MM.1S (cell line): ENCODE measurements around the gene STEAP1B.
"Not testable (repeated sequence)": the region's sequence is repeated elsewhere in the genome, so short reads cannot be mapped to it uniquely, and the experiment has no call there.

Source experiments
- DNase-seq: peaks from one replicate; pipeline ENCODE4 v3.0.0-alpha.2; 2015
- H2AFZ ChIP-seq: fragments of 300-600 bp; sonication (generic); 2 replicates; pipeline ENCODE4 v1.6.0; 2016; ENCODE audit warnings: antibody characterized with exemption, low read length
- H3F3A ChIP-seq: fragments of 300-600 bp; sonication (generic); 2 replicates; pipeline ENCODE4 v1.6.1; 2016; ENCODE audit warnings: mild to moderate bottlenecking, antibody characterized with exemption, low read length, moderate library complexity, mixed read lengths; ENCODE audit not compliant: insufficient read depth
- H3K27ac ChIP-seq: fragments of 300-600 bp; sonication (generic); 2 replicates; pipeline ENCODE4 v1.5.1; 2016; ENCODE audit warnings: mild to moderate bottlenecking, low read length
- H3K27me3 ChIP-seq: fragments of 300-600 bp; sonication (generic); replicated peaks from 2 replicates; pipeline ENCODE4 v1.6.0; 2016; ENCODE audit warnings: low read length; ENCODE audit not compliant: insufficient read depth
- H3K36me3 ChIP-seq: fragments of 300-600 bp; sonication (generic); replicated peaks from 2 replicates; pipeline ENCODE4 v1.6.1; 2016; ENCODE audit warnings: mild to moderate bottlenecking, low read length, mixed read lengths; ENCODE audit not compliant: insufficient read depth
- H3K4me1 ChIP-seq: fragments of 300-600 bp; sonication (generic); 2 replicates; pipeline ENCODE4 v1.6.1; 2016; ENCODE audit warnings: low read length, mixed read lengths
- H3K4me2 ChIP-seq: fragments of 300-600 bp; sonication (generic); 2 replicates; pipeline ENCODE4 v1.6.0; 2016; ENCODE audit warnings: low read depth, low read length
- H3K4me3 ChIP-seq: fragments of 300-600 bp; sonication (generic); 2 replicates; pipeline ENCODE4 v1.5.1; 2016; ENCODE audit warnings: low read length, mixed read lengths
- H3K79me2 ChIP-seq: fragments of 300-600 bp; sonication (generic); 2 replicates; pipeline ENCODE4 v1.6.1; 2016; ENCODE audit warnings: mixed run types, low read length, mixed read lengths
- H3K9ac ChIP-seq: fragments of 300-600 bp; sonication (generic); 2 replicates; pipeline ENCODE4 v1.6.1; 2016; ENCODE audit warnings: low read length, mixed read lengths
- H3K9me2 ChIP-seq: fragments of 300-600 bp; sonication (generic); replicated peaks from 2 replicates; pipeline ENCODE4 v1.6.1; 2016; ENCODE audit warnings: mild to moderate bottlenecking, low read length, mixed read lengths; ENCODE audit not compliant: insufficient read depth
- H3K9me3 ChIP-seq: fragments of 300-600 bp; sonication (generic); replicated peaks from 2 replicates; pipeline ENCODE4 v1.6.1; 2016; ENCODE audit warnings: mild to moderate bottlenecking, low read length, mixed read lengths; ENCODE audit not compliant: insufficient read depth
- H4K20me1 ChIP-seq: fragments of 300-600 bp; sonication (generic); 2 replicates; pipeline ENCODE4 v1.6.1; 2016; ENCODE audit warnings: mild to moderate bottlenecking, low read length, moderate library complexity, mixed read lengths; ENCODE audit not compliant: insufficient read depth
- EZH2 ChIP-seq: fragments of 300-600 bp; sonication (generic); optimal IDR thresholded peaks from 2 replicates; pipeline ENCODE3; 2017; ENCODE audit warnings: low read depth, mild to moderate bottlenecking, antibody characterized with exemption, low read length, mixed read lengths
- EZH2phosphoT487 ChIP-seq: fragments of 300-600 bp; sonication (generic); IDR thresholded peaks from 2 replicates; pipeline ENCODE4 v1.6.1; 2018; ENCODE audit warnings: antibody characterized with exemption, low read length
- TF ChIP-seq, protein P1 (sequence below): fragments of 300-600 bp; sonication (generic); IDR thresholded peaks from 2 replicates; pipeline ENCODE4 v1.5.1; 2016; ENCODE audit warnings: antibody characterized with exemption, low read length, mixed read lengths

STEAP1B gene

DNA sequence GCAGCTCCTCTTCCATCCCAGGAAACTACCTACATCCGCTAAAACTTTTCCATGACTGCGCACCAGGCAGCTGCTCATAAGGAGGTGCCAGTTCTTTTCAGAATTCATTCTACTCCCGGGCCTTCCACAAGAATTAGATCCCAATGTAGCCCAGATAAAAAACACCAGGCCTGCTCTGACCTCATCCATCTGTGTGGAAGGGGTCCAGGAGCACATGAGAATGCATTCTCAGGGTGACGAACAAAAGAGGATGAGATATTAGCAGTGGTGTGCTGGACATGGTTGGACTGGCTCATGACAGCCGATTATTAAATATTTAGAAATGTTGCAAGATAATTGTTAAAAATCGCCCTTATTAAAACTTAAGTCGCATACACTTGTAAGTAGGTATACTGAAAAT lies 43.2 kb upstream of the STEAP1B start:
- H4K20me1 ChIP-seq: no peaks in the 10 kb centered on the region
- H3K4me2 ChIP-seq: no peak overlapping the region
- no peaks in the 10 kb centered on the region for H3K9me3 ChIP-seq
- H3K36me3 ChIP-seq: no peaks in the 10 kb centered on the region
- H3K27me3 ChIP-seq: no peaks in the 10 kb centered on the region
- H2AFZ ChIP-seq: no peak overlapping the region
- H3K9me2 ChIP-seq: no peaks in the 10 kb centered on the region
- no peak for TF ChIP-seq EZH2
- TF ChIP-seq, protein P1, sequence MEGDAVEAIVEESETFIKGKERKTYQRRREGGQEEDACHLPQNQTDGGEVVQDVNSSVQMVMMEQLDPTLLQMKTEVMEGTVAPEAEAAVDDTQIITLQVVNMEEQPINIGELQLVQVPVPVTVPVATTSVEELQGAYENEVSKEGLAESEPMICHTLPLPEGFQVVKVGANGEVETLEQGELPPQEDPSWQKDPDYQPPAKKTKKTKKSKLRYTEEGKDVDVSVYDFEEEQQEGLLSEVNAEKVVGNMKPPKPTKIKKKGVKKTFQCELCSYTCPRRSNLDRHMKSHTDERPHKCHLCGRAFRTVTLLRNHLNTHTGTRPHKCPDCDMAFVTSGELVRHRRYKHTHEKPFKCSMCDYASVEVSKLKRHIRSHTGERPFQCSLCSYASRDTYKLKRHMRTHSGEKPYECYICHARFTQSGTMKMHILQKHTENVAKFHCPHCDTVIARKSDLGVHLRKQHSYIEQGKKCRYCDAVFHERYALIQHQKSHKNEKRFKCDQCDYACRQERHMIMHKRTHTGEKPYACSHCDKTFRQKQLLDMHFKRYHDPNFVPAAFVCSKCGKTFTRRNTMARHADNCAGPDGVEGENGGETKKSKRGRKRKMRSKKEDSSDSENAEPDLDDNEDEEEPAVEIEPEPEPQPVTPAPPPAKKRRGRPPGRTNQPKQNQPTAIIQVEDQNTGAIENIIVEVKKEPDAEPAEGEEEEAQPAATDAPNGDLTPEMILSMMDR: no peak
- no peak for TF ChIP-seq EZH2phosphoT487
- H3F3A ChIP-seq: no peaks in the 10 kb centered on the region
- H3K79me2 ChIP-seq: no peaks in the 10 kb centered on the region
- H3K4me1 ChIP-seq: no peaks in the 10 kb centered on the region
- no peak overlapping the region for H3K4me3 ChIP-seq
- H3K9ac ChIP-seq: no peak overlapping the region
- DNase-seq: no peak
- H3K27ac ChIP-seq: no peak overlapping the region

DNA sequence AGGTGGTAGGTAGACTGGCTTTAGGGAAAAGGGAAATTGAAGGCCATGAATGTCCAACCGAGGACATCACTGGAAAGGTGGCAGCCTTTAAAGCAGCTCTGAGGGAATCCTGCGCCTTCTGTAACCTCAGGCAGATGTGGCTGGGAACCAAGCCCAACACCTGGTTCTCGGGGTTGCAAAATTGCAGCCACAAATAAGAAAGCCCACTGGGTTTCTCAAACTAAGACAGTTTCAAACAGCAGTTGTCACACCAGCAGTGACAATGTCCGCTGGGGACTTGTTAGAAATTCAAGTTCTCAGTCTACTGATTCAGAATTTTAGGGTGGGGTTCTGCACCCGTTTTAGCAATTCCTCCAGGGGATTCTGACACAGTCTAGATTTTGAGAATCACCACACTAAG lies 42.7 kb upstream of the STEAP1B start:
- H3K27me3 ChIP-seq: no peaks in the 10 kb centered on the region
- no peaks in the 10 kb centered on the region for H4K20me1 ChIP-seq
- DNase-seq: no peak
- H2AFZ ChIP-seq: no peak overlapping the region
- TF ChIP-seq EZH2phosphoT487 (no peak), EZH2 (no peak)
- TF ChIP-seq, protein P1: no peak
- no peaks in the 10 kb centered on the region for H3K4me1 ChIP-seq
- no peak overlapping the region for H3K9ac ChIP-seq
- H3K79me2 ChIP-seq: no peaks in the 10 kb centered on the region
- H3K4me3 ChIP-seq: no peak overlapping the region
- H3K9me3 ChIP-seq: no peaks in the 10 kb centered on the region
- H3K4me2 ChIP-seq: no peak overlapping the region
- H3F3A ChIP-seq: no peaks in the 10 kb centered on the region
- H3K36me3 ChIP-seq: no peaks in the 10 kb centered on the region
- H3K9me2 ChIP-seq: no peaks in the 10 kb centered on the region
- no peak overlapping the region for H3K27ac ChIP-seq

DNA sequence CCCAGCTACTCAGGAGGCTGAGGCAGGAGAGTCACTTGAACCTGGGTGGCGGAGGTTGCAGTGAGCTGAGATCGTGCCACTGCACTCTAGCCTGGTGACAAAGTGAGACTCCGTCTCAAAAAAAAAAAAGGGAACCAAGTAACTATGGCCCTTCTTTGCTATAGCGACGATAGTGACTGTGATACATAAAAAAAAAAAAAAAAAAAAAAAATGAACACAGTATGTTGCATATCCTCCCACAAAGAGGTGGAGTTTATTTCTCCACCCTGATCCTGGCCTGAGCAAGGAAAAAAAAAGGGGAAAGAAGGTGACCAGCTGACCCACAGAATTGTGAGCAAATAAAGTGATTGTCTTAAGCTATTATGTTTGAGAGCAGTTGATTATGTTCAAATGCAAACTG lies 42.3 kb upstream of the STEAP1B start:
- no peak for DNase-seq
- Histone ChIP-seq H3K9me3 (no peaks in the 10 kb centered on the region), H3K4me1 (no peaks in the 10 kb centered on the region), H4K20me1 (no peaks in the 10 kb centered on the region), H3K27ac (no peak overlapping the region), H3K36me3 (no peaks in the 10 kb centered on the region), H2AFZ (no peak overlapping the region), H3F3A (no peaks in the 10 kb centered on the region), H3K27me3 (no peaks in the 10 kb centered on the region), H3K4me2 (no peak overlapping the region), H3K9me2 (no peaks in the 10 kb centered on the region), H3K79me2 (no peaks in the 10 kb centered on the region), H3K4me3 (no peak overlapping the region), H3K9ac (no peak overlapping the region)
- TF ChIP-seq, protein P1: no peak
- no peak for TF ChIP-seq EZH2phosphoT487
- no peak for TF ChIP-seq EZH2

DNA sequence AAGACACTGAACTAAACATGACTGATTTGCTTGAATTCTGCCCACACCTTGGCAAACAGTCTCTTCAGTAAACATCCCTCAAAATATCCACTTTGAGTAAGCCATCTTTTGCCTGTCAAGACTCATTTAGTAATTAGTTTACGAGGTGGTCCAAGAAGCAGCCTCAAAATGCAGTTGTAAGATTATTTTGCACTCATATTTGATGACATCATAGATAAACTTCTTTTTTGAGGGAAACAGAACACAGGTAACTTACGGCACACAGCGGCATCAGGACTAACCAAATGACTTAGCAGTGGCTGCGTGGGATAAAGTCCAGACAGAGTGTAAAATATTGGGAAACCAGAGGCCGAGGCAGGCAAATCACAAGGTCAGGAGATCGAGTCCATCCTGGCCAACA lies 41.8 kb upstream of the STEAP1B start:
- TF ChIP-seq EZH2 (no peak), EZH2phosphoT487 (no peak)
- TF ChIP-seq, protein P1: no peak
- Histone ChIP-seq H3K4me3 (no peak overlapping the region), H3K27me3 (no peaks in the 10 kb centered on the region), H3K27ac (no peak overlapping the region), H4K20me1 (no peaks in the 10 kb centered on the region), H3K4me2 (no peak overlapping the region), H3K9me2 (no peaks in the 10 kb centered on the region), H3F3A (no peaks in the 10 kb centered on the region), H3K9me3 (no peaks in the 10 kb centered on the region), H3K9ac (no peak overlapping the region), H3K79me2 (no peaks in the 10 kb centered on the region), H3K4me1 (no peaks in the 10 kb centered on the region), H2AFZ (no peak overlapping the region), H3K36me3 (no peaks in the 10 kb centered on the region)
- no peak for DNase-seq

DNA sequence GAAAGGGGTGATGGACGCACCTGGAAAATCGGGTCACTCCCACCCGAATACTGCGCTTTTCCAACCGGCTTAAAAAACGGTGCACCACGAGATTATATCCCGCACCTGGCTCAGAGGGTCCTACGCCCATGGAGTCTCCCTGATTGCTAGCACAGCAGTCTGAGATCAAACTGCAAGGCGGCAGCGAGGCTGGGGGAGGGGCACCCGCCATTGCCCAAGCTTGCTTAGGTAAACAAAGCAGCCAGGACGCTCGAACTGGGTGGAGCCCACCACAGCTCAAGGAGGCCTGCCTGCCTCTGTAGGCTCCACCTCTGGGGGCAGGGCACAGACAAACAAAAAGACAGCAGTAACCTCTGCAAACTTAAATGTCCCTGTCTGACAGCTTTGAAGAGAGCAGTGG lies 28.5 kb upstream of the STEAP1B start:
- not testable (repeated sequence) for H3K36me3 ChIP-seq, H2AFZ ChIP-seq, H3K27ac ChIP-seq, H3K79me2 ChIP-seq, H3K9me2 ChIP-seq, H3K4me2 ChIP-seq, DNase-seq, H3K27me3 ChIP-seq, H3F3A ChIP-seq, H3K9me3 ChIP-seq, H3K4me3 ChIP-seq, H3K4me1 ChIP-seq, H3K9ac ChIP-seq, H4K20me1 ChIP-seq
